ENCODE measurements around the gene ACKR3.

The ACKR3 gene

DNA sequence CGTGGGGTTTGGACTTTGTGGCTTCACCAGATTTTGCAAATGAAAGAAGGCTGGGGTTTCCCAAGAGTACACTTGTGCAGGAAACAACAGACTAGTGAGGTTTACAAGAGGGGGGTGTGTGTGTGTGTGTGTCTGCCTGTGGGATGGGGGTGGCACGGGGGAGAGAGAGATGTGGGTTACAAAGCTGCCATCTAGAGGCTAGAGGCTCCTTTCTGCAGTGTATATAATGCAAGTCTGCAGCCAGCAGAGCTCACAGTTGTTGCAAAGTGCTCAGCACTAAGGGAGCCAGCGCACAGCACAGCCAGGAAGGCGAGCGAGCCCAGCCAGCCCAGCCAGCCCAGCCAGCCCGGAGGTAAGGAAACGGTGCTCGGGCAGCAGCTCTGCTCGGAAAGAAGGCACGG, at the start of gene ACKR3:
ACKR3 (plus strand) TSS at position 253 of the 401 bp plus-strand sequence. CDS start 10,641 bp downstream, outside the sequence.
- DNase-seq (ENCODE audit: low read depth in 2 of 2): peak; percentile 31 to 36

DNA sequence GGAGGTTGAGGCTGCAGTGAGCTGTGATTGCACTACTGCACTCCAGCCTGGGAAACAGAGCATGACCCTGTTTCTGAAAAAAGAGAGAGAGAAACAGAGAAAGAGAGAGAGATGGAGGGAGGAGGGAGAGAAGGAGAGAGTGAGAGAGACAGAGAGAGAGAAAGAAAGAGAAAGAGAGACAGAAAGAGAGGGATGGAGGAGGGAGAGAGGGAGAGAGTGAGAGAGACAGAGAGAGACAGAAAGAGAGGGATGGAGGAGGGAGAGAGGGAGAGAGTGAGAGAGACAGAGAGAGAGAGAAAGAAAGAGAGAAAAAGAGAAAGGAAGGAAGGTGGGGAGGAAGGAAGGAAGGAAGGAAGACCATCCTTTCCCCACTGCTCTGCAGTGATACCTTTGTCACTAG, 48.1 kb upstream of the ACKR3 start:
- no peak for DNase-seq (ENCODE audit: low read depth in 2 of 2)

DNA sequence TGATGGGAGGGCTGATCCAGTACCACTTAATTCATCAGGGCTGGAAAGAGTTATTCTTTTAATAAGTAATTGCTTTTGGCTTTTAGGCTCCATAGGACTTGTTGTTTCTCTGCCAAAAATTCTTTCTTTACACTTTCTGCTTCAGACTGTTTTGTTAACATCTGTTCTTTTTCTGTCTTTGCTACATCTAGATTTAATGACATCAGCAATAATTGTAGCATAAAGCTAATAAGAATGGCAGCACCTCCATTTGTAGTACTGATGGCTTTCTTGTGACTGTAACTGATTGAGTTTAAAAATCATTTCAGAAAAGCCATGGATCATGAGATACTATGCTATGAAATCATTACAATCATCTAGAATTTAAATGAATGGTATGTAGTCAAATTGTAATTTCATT, 46.4 kb upstream of the ACKR3 start:
- no peak for DNase-seq (ENCODE audit: low read depth in 2 of 2)

GRCh38 chr2:236525411-236525997, 44.1 kb upstream of the ACKR3 start:
- no peak for DNase-seq (ENCODE audit: low read depth in 2 of 2)

DNA sequence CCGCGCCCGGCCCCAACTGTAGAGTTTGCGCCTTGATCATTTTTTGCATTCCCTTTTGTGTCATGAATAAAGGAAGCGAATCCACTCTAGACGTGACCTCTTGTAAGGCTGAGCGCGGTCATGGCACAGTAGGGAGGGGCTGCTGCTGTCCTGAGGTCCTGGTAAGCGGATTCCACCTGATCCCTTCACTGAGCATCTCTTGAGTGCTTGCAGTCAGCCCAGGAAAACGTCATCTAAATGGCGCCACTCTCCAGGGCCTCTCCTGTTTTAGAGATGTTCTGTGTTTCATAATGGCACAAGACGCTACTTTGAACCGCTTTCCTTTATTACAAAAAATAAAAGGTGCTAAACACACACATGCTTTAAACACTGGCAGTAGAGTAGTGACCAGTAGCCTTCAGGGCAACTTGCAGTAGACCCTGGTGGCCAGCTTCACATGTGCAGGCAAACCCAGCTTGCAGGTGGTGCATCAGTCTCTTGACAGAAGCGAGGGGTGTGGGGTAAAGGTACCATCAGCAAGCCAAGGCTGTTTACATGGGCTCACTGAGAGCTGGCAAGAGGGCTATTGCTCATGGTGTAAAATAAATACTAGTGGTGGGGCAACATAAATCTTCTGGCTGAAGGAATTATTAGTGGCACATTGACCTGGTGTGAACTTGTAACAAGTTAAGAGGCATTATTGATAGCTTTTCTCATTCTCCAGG, 43.0 kb upstream of the ACKR3 start:
- DNase-seq (ENCODE audit: low read depth in 2 of 2): no peak

GRCh38 chr2:236527159-236527630, 42.4 kb upstream of the ACKR3 start:
- DNase-seq (ENCODE audit: low read depth in 2 of 2): no peak

- DNase-seq (ENCODE audit: low read depth in 2 of 2): no peak
Observed at GRCh38 chr2:236529606-236530005, 40.0 kb upstream of the ACKR3 start.

- no peak for DNase-seq (ENCODE audit: low read depth in 2 of 2)
Observed at GRCh38 chr2:236530512-236530911, 39.1 kb upstream of the ACKR3 start.

GRCh38 chr2:236531195-236531594, 38.4 kb upstream of the ACKR3 start:
- no peak for DNase-seq (ENCODE audit: low read depth in 2 of 2)

DNA sequence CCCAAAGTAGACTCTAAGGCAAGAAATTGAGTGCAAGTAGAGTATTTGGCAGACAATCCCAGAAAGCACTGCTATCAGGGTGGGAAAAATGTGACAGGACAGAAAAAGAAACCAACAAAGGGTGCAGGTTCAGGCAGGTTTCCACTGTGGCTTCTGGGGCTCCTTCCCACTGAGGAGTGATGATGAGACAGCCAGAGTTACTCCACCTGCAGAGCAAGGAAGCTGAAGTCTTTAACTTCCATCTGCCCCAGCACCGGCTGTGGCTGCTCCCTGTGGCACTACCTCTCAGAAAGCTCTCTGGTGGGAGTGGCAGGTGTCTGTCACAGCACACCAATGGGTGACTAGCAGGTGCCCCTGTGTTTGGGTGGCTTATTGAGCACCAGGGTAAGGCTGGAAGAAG, 37.6 kb upstream of the ACKR3 start:
- no peak for DNase-seq (ENCODE audit: low read depth in 2 of 2)

- DNase-seq (ENCODE audit: low read depth in 2 of 2): no peak
Observed at GRCh38 chr2:236533343-236533742, 36.3 kb upstream of the ACKR3 start.

- no peak for DNase-seq (ENCODE audit: low read depth in 2 of 2)
Observed at GRCh38 chr2:236535024-236535423, 34.6 kb upstream of the ACKR3 start.

DNA sequence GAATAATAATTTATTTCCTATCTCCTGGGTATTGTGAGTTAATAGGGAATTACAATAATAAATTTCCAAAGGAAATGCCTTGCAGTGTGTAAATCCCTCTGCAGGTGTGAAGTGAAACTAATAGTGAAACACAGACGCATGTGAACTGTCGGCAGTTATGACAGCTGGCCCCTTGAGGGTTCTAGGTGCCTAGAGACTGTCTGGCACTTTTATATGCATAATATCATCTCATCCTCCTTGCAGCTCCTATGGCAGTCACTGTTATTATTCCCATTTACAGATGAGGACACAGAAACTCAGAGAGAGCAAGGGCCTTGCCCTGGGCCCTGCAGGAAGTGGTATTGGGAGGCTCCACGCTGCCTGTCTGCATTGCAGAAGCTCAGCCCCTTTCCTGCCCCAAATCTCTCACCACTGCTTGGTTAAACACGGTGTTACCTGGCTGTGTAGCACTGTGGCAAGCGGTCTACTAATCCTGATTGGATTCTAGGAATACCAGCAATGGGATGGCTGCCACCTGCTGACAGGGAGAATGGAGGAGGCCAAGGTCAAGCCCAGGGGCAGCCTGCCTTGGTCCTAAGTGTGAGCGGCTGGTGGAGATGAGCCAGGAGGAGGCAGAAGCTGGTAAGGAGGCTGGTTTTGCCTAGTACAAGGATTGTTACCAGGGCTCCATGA, 32.8 kb upstream of the ACKR3 start:
- no peak for DNase-seq (ENCODE audit: low read depth in 2 of 2)

DNA sequence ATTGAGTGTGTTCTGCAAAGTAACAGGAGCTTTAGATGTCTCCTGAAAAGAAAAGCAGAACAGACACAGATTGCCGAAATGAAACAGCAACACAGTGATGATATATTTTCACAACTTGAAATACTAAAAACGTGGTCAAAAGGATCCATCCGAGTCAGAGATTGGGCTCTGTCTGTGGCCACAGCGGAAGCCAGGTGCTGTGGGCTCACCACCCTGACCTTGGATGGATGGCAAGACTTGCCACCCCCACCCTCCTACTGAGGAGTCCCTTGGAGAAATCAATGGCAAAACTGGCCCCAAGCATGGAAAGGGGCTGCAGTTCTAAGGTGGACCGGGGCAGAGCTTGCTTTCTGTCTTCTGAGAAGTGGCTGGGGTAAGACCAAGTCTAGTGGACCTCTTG, 31.4 kb upstream of the ACKR3 start:
- DNase-seq (ENCODE audit: low read depth in 2 of 2): no peak

DNA sequence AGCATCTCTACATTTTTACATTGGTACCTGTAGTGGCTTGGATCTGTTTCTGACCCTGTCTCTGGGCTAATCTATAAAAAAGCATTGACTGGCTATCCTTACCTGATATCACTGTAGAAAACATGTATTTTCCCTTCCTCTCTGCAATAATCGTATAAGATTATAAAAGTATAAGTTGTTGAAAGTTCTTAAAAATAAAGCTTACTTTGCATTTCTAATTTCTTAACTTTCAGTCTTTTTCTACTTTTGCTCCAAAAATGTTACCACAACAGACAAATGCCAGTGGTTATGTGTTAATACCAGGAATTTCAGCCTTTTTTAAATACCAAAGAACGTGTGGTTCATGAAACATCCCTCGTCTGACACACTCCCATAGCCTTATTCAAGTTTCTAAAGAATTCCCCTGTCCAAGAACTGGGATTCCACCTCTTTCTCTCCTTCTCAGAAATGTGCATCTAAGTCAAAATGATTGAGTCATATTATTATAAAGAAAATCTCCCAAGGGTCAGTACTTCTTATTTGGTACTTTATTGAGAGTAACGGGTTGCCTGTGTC, 28.5 kb upstream of the ACKR3 start:
- DNase-seq (ENCODE audit: low read depth in 2 of 2): no peak

DNA sequence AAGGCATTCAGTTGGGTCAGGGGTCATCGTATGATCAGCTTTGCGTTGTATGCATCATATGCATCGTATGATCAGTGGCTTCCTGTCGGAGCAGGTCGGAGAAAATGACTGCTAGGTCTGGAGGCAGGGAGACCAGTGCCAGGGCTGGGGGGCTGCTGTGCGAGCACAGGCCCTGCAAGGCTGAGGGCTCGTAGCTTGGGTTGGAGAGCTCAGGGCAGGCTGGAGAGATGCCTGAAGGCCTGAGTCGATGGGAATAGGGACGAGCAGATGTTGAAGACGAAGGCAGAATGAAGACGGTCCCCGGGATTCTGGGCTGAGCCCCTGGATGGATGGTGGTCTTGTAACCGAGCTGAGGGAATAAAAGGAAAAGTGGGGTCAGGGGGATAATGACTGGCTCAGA, 25.3 kb upstream of the ACKR3 start:
- DNase-seq (ENCODE audit: low read depth in 2 of 2): no peak

GRCh38 chr2:236545248-236545658, 24.4 kb upstream of the ACKR3 start:
- DNase-seq (ENCODE audit: low read depth in 2 of 2): no peak

- DNase-seq (ENCODE audit: low read depth in 2 of 2): no peak
Observed at GRCh38 chr2:236545814-236546480, 23.7 kb upstream of the ACKR3 start.

DNA sequence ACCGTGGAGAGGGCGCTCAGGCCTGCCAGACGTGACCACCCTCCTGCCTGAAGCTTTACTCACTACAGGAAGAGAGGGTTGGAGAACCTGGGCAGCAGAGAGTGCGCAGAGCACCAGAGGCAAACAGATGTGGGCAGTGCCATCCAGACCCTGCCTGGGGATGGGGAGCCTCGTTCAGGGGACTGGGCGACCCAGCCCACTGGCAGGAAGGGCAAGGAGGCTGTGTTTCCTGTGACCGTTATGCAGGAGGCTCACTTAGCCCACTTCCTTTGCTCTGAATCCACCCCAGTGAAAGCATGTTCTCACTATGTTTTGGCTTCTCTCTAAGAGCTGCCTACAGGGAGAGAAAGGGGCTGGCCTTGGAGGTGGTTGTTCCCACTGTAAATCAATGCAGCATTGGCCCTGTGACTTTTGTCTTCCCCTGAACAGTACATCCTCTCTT, 23.0 kb upstream of the ACKR3 start:
- DNase-seq (ENCODE audit: low read depth in 2 of 2): no peak

- DNase-seq (ENCODE audit: low read depth in 2 of 2): no peak
Observed at GRCh38 chr2:236547725-236548124, 21.9 kb upstream of the ACKR3 start.

DNA sequence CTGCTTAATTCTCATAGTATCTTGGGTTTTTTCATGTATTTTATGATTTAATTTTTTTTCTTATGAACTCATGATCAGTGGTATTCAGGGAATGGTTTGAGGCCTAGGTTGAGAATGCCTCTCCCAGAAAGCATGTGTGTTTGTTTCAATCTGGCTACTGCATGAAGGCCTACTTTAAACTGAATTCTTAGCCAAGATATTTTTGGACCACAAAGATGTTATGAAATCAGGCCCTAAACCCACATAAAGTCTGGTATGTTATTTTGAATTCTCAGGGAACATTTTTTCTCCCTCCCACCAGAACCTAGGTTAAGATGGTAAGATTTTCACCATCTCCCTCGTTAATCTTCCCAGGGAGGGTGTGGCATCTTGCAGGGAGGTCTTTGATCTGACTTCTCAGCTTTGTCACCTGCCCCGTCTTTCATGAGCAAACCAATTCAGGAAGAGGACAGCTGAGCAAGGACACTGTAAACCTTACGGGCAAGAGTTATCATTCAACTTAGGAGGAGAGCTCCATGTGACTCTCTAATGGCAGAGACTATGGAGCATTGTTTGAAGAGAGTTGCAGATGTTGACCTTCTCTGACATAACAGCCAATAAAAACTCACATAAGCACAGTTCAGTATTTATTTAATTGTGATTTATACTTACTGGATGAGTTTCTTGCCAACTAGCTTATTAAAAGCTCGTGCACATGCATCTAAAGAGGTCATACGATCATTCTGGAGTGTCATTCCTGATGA, 21.3 kb upstream of the ACKR3 start:
- DNase-seq (ENCODE audit: low read depth in 2 of 2): no peak
